NCI-H2107 treated with DMSO at 0.1 percent for 48 hours (cell line): Measurements from ENCODE around the gene CROT.

Experiments
- DNase-seq: peaks from one replicate; lab custom pipeline; 2025; ENCODE audit not compliant: unreplicated experiment; lab: John Stamatoyannopoulos, UW

The CROT gene

DNA sequence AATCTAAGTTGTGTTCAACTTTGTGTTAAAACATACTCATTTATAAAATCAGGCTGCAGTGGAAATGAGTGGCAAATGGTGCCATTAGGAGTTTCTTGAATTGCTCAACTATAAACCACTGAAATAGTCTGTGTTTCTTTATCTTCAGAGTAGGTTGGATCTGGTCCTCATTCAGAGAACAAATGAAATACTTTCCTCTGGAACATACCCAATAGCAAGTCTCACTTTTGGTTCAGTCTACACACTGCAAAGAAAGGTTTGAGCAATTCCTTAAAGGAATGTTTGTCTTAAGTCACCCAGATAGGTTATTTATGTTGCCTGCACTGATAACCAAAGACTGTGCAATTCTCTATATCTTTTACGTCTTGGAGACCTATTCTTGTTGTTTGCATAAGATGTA is 67.6 kb downstream of the CROT start:
- no peak for DNase-seq

DNA sequence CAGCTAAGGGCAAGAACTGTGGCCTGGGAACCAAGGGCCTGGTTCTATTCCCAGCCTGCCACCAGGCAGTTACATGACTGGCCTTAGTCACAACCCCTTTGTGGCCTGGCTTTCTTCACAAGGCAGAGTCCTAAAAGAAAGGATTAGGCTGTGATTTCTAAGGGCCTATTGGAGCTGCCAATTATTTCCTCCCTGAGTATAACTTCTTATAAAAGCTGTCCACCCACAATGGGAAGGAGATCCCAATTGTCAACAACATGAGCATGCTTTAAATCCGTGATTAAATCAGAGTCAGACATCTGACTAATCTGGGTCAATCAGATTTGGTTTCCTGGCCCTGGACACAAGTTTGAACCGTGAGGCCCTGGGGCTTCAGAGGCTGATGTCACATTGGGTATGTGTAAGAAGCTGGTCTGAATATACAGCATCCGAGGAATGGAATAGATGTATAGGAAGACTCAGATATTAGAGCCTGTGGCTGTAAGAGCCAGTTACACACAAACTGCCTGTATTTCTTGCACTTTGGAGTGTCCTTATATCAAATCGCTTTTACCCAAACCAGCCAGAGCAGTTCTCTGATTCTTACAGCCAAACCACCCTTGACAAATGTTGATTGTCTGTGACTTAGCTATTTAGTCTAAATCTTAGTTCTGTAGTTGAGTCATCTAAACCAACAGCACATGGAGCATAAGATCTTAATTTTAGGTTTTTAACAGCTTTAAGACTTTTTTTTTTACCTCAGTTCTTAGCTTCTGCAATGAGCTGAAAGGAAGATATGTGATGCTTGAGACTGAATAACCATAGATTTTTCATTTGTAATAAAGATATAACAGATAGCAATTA is 68.7 kb downstream of the CROT start:
- no peak for DNase-seq

DNA sequence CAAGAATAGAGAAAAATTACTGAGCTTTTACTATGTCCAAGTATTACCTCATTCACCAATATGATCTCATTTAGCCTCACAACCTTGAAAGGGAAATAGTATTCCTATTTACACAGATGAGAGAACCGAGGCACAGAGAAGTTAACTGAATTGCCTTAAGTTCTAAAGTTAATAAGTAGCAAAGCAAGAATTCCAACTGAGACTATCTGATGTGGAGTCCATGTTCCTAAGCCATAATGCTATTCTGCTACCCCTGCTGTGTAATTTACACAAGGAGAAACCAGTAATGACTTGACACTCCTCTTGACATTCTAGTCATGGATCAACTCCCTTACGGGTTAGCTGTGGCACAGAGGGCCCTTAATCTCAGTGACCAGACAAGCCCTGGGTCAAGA is 69.3 kb downstream of the CROT start:
- no peak for DNase-seq

DNA sequence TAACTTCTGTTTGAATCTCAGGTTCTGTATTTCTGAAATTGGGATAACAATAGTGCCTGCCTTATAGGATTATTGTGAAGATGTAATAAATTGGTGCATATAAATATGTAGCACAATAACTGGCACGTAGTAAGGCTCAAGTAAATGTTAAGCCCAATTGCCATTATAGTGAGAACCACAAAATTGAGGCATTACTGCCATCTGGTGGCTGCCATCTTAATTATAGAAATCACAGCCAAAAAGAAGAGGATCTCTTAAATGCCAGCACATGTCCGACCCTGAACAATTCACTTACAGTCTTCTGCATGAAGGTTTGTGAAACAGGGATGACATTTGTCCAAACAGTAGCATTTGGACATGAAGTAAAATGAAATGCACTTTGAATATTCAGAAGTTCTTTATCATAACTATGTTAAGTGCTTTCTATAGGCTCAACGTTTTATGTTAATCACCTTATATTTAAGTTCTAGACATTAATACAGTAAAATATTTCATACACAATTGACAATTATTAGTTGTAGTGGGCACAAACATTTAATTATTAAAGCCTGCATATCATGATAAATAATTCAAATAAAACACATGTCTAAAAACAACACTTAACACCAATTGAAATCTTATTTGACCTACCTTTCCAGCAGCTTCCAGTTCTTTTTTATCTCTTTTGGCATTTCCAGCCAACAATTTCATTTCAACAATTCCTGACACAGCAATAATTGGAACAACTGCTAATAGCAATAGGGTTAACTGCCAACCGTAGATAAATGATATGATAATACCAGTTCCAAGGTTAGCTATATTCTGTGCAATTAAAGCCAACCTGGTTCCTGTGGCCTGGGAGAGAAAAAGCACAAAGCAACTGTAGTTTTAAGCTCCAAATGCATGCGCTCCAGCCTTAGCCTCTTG is 71.5 kb downstream of the CROT start:
- peak; percentile 30 for DNase-seq

DNA sequence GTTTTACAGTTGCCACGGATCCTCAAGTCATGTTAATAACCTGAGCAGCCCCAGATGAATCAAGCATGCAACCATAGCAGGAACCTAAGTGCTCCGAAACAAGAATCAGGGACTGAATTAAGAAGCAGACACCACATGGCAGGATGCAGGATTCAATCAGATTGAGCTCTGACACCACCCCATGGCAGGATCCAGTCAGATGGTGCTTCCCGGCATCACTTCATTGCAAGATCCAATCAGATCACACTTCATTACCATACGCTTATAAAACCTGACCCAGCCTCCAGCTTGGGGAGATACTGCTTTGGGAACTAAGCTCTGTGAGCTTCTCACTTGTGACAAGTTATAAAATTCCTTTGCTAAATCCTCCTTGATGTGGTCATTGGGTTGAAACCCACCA is 74.7 kb downstream of the CROT start:
- DNase-seq = no peak

DNA sequence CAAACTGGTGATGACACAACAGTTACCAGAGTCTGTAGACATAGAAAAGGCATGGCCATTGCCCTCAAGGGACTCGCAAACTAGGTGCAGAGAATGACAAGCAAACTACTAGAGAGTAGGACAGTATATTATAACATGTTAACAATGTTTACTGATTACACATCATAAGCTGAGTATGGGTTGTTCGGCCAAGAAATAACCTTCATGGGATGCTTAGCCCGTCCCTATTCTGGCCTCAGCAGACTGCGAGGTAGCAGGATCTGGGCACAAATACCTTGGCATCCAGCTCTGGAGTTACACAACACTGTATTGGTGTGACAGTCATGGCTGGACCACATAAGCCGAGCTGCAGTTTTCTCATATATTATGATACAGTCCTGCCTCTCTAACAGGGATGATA is 78.6 kb downstream of the CROT start:
- no peak for DNase-seq

DNA sequence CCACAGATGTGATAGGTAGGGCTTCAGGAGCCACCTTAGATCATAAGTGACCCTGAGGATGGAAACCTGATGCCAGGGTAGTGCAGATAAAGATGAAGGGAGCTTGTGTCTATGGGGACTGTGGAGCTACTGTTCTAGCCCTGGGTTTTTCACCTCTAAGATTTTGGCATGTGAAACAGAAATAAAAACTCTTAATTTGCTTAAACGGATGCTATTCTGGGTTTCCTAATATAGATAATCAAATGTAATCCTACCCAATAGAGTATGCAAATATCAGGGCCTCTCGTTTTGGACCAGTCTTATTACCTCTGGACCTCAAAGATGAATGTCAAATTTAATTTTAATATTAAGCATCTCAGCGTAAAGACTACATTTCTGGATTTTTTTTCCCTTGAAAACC is 80.7 kb downstream of the CROT start:
- DNase-seq = no peak

DNA sequence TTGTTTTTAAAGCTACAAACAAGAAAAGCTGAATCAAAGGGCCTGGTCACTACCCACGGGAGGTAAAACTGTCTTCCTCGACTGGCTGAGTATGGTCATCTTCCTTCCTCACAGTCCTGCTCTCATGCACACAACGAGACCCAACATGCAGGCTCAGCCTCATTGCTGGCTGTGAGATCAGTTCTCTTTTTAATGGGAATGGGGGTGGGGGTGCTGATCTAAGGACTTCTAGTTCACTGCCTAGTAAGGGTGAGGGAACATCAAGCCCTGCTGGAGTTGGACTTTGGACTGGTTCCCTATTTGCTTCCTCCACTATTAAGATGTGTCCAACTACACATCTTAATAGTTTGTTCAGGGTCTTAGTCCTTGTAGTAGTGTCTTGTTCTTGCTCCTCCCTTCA is 81.8 kb downstream of the CROT start:
- DNase-seq = no peak

DNA sequence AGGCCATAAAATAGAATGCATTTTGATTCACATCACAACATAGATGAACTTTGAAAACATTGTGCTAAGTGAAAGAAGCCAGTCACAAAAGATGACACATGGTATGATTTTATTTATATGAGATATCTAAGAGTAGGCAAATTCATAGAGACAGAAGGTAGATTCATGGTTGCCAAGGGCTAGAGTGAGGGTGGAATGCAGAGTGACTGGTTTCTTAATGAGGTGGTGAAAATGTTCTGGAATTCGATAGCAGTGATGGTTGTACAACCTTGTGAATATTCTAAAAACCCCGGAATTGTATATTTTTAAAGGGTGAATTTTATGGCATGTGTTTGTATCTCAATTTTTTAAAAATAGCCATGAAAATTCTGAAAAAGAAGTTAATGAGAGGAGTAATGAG is 87.1 kb downstream of the CROT start:
- DNase-seq = no peak

DNA sequence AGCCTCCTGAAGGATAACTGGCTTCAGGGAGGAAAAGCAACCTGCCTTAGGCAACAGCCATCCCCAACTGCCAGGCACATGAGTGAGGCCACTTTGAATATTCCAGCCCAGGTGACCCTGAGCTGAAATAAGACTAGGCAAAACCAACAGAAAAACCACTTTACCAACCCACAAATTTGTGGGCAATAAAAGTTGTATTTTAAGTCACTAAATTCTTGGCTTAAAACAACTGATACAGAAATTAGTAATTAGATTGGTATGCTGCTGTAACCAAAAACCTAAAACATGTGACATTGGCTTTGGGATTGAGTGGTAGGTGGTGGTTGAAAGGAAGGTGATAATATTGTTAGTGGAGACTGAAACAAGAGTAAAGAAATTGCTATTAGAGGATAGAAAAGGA is 90.1 kb downstream of the CROT start:
- no peak for DNase-seq

DNA sequence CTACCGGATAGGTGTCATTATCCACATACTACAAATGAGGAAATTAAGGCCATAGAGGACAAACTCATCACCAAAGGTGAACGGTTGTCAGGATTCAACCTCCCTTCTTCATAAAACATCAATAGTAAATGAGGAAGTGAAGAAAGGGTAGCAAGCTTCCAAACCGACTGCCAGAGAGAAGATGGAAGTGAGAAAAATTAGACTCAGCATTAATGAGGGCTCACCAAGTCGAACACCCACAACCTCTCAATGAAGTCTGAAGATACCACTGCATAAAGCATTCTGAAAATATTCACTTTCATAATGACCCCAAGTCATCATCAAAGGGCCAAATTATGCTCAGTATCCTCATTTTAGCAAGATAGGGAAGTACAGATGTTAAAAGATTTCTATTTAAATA is 100.4 kb downstream of the CROT start:
- no peak for DNase-seq

DNA sequence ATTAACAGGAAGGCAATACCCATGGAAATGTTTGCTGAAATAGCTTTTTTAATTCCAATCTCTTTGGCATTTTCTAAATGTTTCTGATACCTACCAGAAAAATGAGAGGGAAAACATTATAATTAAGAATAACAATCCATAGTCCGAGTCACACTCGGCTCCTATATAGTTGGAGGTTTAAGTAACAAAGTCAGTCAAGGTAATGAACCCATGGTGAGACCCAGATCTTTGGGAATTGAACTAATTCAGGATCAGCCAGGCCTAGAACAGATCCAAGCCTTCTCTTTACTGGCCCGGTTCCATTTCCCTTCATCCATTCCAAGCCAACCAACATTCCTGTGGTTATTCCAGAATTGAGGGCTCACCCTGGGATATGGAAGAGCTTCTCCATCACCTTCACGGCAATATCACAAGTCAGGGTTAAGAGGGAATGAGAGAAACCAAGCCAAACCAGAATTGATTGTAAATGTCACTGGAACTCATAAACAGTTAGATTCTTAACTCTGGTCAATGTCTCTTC is 101.7 kb downstream of the CROT start:
- DNase-seq = no peak

DNA sequence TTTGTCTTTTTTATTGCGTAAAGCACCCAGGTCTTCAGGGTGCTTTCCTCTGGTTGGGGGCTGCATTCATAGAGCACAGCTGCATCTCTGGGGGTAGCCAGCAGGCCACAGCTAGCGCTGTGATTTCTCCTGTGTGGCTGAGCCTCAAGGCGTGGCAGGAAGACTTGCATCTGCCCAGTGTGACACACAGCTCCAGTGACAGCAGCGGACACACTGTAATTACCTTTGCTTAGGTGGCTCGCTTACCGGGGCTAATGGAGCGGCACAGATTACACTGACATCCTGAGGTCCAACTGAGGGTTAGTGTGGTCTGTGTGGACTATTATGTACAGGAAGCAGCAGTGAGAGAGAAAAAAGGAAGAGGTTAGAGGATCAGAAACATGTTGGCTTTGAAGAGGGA is 102.9 kb downstream of the CROT start:
- no peak for DNase-seq
